HCT116 (cell line): ENCODE results near the gene SSX2IP.

ENCODE experiments used
- CTCF ChIP-seq, 3 experiments: fragments of 200-600 bp in 1 of 3; sonication (generic) in 1 of 3; IDR thresholded peaks in 2 of 3; conservative IDR thresholded peaks in 1 of 3; 2 replicates each; pipeline ENCODE4 v1.5.1; 2012 to 2017; ENCODE audit warnings: low read depth in 2 of 3, low read length in 2 of 3, antibody characterized with exemption in 1 of 3, borderline replicate concordance in 1 of 3, control low read depth in 1 of 3, mild to moderate bottlenecking in 1 of 3, mixed read lengths in 1 of 3, mixed run types in 1 of 3, moderate library complexity in 1 of 3; ENCODE audit not compliant: insufficient read depth in 1 of 3
- EGR1 ChIP-seq: IDR thresholded peaks from 2 replicates; pipeline ENCODE4 v1.6.1; 2012; ENCODE audit warnings: low read depth
- ELF1 ChIP-seq: IDR thresholded peaks from 2 replicates; pipeline ENCODE4 v1.6.1; 2012; ENCODE audit warnings: low read depth, borderline replicate concordance
- FOSL1 ChIP-seq: IDR thresholded peaks from 2 replicates; pipeline ENCODE4 v1.6.1; 2012; ENCODE audit warnings: low read depth

- TF ChIP-seq CTCF (IDR thresholded peaks at IDR 0.05 in 2 of 3, conservative IDR thresholded peaks at IDR 0.05 in 1 of 3; ENCODE audit: borderline replicate concordance in 1 of 3, insufficient read depth in 1 of 3, low read depth in 2 of 3, low read length in 2 of 3) (no peak), ELF1 (no peak), FOSL1 (no peak), EGR1 (no peak)
Observed at GRCh38 chr1:84735483-84735882, 45.2 kb upstream of the SSX2IP start.
